GM19455 (cell line): ENCODE measurements around the gene NTNG1.

Experiments
- ATAC-seq: cut with Tn5 transposase; IDR thresholded peaks from one replicate; pipeline ENCODE4 v1.9.1; 2021; ENCODE audit not compliant: unreplicated experiment

The NTNG1 gene

DNA sequence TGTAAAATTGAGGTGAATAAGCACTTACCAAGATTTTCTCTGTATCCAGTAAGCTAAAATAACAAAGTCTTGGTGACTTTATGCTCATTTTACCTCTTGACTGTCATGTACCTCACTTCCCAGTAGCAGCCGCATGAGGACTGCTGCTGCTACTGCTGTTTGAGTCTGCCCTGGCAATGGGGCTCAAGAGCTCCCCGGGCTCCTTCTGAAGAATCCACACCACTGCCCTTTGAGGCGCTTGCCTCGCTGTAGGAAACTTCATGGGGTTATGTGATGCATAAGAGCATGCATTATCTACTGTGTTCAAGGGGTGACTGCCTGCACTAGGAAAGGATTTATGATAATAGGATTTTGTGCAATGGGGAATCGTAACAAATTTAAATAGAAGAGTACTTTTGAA lies 113.5 kb downstream of the NTNG1 start:
- ATAC-seq = no peak

DNA sequence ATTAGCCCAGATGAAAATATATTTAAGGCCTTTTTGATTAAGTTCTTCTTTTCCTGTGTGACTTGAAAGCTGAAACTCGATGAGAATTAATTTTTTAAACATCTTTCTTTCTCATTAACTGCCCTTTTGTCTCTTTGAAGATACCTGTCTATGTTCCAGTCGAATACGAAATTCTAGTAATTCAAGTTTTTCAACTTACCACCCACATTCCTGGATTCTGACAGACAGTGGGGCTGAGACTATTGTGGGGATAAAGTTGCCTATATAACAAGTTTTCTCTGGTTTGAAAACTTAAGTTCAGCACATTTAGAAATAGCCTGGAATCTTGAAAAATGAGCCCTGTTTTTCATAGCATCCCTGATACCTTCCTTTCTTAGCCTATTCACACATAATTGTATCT lies 114.6 kb downstream of the NTNG1 start:
- no peak for ATAC-seq

DNA sequence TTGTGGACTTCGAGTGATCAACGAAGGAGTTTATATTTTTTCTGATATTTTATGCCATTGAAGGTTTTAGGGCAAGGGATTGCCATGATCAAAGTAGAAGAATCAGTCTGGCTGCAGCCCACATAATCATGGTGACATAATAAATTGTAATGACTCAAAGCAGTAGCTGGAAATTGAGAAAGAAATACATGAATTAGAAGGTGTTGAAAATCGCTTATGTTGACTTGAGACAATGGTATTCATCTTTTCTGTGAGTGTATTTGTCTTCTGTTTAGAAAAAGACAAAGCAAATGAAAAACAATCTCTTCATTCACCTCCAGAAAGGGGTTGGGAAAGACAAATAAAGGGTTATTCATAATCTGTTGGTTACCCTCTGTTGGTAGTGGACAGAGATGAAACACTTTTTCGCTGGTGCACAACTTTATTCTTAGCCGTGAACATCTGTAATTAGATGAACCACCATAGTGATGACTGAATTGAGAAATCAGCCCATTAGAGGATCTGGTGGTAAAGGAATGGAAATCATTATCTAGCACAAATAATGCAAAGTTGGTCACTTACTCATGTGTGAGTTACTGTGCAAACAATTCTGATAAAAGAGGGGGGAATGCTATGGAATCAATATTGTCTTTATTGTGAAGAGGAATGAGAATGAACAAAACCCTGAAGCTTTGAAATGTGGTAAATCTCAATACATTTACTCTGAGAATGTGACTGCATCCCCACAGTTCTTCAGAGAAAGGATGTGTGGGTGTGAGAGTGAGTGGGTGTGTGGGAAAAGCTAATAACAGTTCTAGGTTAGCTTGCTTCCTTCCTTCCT lies 121.8 kb downstream of the NTNG1 start:
- no peak for ATAC-seq

DNA sequence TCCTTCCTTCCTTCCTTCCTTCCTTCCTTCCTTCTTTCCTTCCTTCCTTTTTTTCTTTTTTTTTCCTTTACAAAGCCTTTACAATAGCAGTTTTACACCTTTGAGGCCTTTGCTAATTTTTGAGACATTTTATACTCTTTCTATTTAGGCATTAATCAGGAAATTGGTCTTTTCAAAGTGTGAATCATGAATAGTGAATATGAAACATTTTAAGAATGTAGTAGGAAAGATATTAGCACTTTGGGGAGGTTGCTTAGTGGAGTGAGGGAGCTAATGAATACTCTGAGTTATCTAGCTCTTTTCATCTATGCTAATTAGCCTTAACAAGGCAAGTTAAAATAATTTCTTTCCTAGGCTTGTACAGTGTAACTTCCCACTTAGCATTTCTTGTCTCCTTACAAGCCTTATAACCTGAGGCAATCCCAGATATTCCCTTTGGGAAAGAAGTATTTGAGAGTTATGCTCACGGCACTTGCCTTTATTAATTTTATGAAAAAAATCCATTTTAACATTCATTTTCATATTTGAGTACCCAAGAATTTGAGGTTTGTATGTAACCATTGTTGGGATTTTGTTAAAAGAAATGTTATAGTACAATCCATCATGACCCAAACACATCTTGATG lies 122.6 kb downstream of the NTNG1 start:
- ATAC-seq = no peak

DNA sequence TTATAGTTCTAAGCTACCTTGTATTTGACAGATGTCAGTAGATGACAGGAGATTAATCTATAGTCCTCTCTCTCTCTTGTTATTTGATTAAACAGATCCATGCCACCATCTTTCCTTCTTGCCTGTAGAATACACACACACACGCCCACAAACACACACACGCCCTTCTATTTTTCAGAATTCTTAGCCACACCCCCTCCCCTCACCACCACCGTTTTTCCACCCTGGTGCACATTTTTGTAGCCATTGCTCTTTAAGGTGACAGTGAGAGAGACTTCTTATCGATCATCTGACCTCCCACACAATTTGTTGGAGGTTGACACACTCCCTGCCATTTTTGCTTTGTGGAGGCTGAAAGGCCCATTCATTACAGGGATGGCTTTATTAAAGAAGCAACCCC lies 123.2 kb downstream of the NTNG1 start:
- no peak for ATAC-seq

DNA sequence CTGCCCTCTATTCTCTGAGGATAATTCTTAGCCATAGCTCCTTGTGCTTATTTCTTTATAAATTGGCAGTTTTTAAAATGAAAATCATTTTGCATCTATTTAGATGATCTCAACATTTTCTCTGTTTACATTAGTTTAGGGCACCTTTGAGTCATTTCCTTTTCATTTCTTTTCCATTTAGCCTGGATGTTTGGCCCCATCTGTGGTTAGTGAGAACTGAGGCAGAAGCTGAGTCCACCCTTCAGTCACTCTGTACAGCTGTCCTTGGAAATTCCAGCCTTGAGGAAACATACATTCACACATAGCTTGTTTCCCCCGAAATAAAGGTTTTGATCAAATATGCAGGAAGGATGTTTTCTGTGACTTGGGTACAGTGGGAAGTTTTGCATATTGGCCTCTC lies 123.7 kb downstream of the NTNG1 start:
- ATAC-seq = no peak

DNA sequence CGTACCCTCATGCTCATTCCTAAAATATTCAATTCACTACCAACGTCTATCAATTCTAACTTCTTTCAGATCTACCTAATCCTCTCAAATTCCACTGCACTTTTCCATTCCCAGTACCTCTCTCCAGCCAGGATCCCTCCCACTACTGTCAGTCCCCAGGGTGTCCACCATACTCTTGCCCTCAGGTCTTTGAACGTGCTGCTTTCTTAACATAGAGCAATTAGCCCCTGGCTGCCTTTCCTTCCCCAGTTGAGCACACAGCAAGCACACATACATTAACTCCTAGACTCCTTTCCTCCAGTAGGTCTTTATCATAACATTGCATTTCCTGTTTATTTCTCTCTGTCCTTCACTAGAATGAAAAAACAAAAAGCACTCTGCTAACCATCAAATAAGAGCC lies 126.7 kb downstream of the NTNG1 start:
- ATAC-seq = no peak

DNA sequence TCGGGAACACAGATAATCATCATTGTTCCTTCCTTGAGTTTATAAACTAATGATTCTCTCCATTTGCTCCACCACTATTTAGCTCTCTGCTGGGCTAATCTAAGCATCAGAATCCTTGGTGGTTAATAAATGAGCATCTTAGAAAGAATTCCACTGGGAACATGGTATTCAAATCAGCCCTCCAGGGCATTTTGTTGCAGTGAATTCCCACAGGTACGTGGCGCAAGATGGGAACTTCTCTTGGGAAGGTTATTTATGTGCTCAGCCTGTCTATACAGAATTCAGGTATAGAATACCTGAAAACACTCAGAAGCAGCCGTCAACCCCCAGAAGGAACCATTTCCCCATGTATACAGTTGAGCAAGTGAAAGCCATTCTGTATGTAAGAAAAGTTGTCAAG lies 131.5 kb downstream of the NTNG1 start:
- ATAC-seq = no peak

DNA sequence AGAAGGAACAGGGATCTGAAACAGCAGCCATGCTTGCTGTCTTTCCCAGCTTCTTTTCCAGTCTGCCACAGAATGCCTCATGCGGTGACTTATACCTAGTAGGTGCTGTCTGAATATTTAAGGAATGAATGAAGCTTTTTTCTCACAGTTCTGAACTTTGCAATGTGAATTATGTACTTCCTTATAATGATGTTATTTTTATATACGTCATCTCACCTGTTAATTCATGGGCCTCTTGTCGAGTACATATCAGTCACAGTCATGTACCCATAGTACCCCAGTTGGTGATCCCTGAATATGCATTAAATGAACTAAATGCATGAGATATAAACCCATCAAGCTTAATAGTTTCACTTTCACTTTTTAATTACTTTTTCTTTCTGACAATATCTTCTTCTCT lies 132.7 kb downstream of the NTNG1 start:
- ATAC-seq = no peak

DNA sequence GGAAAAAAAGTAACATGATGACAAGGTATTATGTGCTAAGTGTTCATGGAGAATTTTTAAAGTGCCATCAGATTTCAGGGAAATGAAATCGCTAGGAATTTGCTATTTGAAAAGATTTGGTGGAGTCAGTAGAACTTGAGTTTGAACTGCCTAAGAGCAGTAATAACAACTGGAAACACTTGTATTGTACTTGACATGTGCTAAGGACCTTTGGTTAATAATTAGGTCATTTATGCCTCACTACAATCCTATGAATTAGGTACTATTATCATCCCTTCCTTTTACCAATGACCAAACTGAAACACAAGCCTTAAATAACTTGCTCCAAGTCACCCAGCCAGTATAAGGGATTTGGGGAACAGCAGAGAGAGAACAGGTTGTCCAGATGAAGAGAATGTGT lies 133.4 kb downstream of the NTNG1 start:
- no peak for ATAC-seq

DNA sequence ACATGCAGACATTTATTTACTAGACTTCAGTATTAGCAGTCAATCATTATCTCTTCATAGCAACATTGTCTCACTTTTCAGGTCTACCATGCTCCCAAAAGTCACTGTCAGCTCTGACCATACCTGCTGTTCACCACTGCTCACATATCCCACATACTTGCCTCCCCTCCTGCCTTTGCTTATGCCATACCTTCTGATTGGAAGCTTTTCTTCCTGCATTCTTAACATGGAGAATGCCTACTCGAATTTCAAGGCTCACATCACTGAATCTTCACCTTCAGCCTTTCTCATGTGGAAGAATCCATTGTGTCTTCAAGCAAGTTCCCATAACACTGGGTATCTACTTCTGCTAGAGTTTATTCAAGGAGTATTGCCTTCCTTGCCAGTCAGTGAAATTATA lies 135.4 kb downstream of the NTNG1 start:
- ATAC-seq = no peak

DNA sequence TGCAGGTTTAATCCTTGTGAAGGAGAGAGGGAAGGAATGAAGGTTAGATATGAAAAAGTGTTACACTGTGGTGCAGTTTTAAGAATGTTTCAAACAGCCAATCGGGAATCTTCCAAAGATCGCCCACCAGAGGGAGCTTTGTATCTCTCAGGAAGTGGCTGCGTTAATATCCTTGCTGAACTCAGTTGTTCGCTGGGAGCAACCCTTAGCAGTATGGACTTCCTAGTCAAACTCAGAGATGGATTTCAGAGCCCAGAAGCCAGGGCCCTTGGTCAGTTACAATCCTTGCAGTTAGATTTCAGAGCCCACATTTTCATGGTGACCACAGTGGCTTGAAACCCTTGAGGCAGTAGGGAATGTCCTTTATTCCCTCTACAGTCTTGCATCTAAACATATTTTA lies 136.2 kb downstream of the NTNG1 start:
- no peak for ATAC-seq

DNA sequence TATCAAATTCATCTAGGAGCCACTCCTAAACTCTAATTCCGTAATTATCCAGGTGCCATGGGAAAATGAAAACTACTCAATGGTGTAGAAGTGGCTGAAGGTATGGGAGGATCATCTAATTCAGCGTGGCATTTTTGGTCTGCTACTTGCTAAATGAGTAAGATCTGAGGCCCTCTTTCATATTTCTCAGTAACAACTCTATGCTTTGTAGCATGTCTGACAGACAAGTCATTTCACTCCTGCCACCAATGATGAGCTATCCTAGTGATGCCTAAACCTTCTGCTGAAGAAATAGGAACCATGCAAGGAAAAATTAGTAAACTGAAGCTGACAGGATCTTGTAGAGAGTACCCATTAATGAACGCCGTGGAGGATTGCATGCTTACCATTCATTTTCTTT lies 145.3 kb downstream of the NTNG1 start:
- no peak for ATAC-seq

DNA sequence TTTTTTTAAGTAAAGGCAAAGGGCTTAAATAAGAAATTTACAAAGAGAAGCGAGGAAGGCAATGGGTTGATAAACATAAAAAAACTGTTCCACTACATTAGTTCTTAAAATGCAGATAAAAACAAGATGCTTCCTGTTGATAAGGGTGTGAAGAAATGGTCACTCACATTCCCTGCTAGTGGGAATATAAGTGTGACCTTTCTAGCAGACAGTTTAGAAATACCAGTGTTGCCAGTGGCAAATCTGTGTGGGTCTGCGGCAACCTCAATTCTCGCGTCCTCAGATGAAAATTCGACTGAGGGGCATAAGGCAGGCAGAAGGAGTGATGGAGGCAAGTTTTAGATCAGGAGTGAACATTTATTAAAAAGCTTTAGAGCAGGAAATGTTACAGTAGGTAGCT lies 151.1 kb downstream of the NTNG1 start:
- no peak for ATAC-seq

DNA sequence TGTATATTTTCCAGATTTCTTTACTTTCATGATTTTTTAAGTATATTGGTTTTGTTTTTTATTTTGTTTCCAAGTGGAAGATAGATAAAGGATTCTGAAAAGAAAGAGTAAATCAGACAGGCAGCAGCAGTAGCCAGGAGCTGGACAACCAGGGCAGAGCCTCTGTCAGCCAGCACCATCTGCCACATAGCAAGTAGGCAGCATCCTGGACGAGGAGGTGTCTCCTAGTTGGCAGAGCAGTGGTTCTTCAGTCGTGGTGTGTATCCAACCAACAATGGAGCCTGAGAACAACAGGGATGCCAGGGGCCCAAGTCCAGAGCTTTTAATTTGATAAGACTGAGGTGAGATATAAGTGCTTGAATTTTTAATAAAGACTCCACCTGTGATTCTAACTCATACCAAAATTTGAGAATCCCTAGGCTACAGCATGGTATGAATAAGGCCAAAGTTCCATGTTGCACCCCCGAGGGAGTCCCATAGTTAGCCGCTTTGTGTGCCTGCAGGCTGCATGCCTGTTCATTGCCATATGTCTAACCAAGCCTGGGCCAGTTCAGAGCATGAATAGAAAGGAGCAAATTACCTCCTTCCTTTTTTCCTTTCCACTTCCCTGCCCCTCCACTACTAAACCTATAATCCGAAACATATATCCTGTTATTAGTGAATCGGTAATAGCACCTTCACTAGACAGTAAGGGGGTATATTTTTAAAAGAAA lies 153.2 kb downstream of the NTNG1 start:
- no peak for ATAC-seq

DNA sequence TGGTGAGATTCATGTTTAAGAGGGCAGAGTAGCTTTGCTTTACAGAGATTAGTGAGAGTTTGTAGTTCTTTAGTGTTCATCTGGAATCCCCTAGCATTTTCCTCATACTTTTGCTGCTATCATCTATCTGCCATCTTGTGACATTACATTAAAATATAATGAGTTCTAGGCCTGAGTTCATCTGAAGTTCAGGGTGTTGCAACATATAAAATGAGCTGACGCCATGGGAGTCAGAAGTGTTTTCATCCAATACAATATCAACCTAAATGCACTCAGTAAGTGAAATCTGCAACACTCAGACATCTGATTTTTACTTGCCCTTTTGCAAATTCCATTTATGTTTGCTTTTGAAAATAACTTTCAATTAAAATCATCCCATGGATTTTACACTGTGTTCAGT lies 153.8 kb downstream of the NTNG1 start:
- no peak for ATAC-seq

DNA sequence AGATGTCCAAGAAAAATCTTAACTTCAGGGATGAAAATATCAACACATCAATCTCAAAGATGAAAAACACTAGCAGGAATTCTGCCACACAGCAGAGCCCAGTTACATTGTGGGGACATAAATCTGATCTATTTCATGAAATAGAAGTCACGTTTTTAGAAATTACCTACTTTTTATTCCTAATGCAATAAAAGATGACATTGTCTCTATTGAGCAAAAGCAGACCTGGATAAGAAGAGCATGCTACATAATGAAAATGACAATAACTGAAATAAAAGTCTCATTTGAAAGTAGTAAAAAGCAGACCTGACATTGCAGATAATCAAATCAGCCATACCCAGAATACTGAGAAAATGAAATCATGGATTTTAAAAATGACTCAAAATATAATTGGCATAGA lies 156.8 kb downstream of the NTNG1 start:
- ATAC-seq = no peak

DNA sequence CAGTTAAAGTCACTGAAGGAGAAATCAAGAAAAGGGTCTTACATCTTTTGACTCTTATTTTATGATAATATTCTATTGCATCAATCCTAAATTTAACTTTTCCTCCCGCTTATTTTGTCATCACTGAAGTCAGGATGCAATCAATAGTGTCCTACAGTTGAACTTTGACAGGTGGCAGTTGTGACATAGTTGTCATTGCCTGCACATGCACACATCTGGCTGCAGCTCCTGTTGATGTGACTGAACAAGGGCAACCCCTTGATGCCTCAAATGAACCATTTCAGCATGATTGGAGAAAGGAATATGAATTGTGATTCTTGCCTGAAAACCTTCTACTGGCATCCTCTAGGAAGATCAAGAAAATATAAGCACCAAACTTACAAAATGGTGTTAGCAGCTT lies 157.7 kb downstream of the NTNG1 start:
- no peak for ATAC-seq

DNA sequence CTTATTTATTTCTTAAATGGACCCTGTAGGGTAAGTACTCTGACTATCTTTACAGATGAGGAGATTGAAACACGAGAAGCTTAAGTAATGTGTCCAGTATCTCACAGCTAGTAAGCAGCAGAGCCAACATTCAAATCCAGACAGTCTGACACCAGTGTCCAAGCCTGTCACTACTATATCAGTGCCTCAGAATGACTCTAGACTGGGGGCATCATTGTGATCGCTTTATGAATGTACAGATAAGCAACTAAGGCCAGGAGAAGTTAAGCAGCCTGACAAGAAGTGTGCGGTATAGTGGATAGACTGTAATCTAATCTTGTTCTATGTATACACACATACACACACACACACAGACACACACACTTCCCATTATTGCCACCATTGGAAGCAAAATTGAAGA lies 158.7 kb downstream of the NTNG1 start:
- no peak for ATAC-seq

DNA sequence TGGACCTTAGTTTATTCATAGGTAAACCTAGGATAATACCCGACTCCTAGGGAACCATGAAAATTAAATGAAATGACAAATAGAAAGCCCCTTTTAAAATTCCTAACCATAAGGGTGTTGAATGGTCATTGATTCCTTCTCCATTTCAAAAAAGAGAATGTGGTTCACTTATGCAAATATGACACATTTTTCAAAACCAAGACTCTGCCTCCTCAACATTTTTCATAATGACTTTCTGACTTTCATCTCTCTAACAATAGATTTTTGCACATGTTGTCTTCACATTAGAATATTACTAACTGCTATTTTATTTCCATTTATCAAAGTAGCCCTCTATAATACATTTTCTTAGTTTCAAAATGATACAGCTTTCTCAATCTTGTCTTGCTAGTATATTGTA lies 169.1 kb downstream of the NTNG1 start:
- no peak for ATAC-seq

DNA sequence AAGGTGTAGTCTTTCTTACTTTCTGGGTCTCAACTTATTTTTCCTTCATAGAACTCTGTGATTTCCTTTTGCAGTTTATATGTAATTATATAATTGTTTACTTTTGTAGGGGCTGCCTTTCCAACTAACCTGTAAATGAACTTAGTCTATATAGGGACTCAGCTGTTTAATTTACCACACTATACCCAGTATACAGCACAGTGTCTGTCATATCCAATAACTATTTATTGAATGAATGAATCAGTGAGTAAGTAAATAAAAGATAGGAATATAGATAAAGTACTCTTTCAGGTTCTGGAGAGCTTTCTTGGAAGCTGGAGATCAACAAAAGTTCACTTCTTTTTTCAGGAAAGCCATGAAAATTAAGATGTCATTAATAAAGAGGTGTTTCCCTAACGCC lies 174.8 kb downstream of the NTNG1 start:
- no peak for ATAC-seq

DNA sequence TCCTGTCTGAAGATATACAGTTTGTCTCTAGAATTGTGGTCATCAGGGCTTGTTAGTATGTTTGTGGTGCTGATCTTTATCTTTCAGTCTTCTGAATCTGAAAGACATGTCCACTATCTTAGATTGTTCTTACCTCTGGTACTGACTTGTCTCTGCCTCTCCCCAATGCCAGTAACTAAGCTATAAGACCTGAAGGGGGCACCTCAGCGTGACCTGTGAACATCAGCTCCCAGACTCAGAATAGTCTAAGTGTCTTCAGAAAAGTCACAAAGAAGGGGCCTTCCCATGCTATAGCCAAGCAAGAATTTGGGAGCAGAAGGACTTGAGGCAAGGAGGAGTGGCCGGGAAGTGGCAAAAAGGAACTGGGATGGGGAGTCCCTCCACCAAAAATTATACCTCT lies 178.1 kb downstream of the NTNG1 start:
- no peak for ATAC-seq
